Stimulated activated CD8-positive, alpha-beta memory T cell treated with anti-CD3 and anti-CD28 coated beads, Interleukin-12 subunit alpha, Interleukin-12 subunit beta, amount 100 ng/mL, for 24 hours (primary cell): ENCODE measurements around the gene THEM5.

Source experiments
- DNase-seq: peaks from one replicate; pipeline ENCODE4 v3.0.0-alpha.2; 2020; ENCODE audit errors: extremely low read depth

Gene THEM5

GRCh38 chr1:151839457-151840403 is 13.8 kb downstream of the THEM5 start, which contains the start of gene C2CD4D:
TSS of gene C2CD4D (minus strand) at chr1:151839820. CDS start at chr1:151838989, 831 bp downstream.
- DNase-seq, result no peak

DNA sequence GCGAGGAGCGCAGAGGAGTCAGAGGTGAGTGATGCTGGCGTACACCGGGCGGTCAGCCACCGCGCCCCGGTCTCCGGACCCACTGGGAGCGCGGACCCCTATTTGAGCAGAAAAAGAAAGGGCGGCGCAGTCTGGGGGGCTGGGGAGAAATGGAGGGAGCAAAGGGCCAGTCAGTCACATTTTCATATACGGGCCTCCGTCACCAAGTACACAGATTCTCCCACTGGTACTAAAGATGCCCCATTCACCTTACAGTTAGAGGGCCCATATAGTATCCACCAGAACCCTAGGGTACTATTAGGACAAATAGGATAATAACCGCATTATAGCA is 14.5 kb downstream of the THEM5 start:
- no peak for DNase-seq

DNA sequence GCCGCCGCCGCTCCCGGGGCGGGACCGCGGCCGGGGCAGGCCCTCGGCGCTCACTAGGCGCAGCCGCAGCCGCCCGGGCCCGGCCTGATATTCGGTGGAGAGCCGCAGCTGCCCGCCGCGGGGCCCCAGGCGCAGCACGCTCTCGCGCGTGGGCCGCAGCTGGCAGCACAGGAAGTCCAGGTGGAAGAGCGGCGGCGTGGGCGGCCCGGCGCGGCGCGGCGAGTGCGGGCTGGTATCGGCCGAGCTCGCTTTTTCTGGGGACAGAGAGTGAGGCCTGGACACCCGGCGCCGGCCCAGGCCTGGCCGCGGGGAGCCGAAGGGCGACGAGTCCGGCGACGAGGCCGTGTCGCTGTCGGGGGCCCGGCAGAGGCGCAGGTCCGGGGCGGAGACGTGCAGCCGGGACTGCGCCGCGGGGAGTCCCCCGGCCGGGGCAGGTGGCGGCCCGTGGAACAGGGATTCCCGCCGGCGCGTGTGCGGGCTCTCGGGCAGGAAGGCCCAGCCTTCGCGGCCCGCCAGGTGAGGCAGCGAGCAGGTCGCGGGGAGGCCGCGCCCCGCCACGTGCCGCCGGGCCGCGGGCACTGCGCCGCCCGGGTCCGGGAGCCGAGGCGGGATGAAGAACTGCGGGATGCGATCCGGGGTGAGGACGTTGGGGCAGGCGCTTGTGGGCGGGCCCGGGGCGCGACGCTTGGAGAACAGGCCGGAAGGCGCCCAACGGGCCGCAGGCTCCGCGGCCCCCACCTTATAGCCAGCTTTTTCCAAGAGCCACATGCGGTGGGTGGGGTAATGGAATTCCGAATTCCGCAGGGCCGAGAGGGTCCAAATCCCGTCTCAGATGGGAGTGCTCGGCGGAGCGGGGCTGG is 15.1 kb downstream of the THEM5 start:
- no peak for DNase-seq

DNA sequence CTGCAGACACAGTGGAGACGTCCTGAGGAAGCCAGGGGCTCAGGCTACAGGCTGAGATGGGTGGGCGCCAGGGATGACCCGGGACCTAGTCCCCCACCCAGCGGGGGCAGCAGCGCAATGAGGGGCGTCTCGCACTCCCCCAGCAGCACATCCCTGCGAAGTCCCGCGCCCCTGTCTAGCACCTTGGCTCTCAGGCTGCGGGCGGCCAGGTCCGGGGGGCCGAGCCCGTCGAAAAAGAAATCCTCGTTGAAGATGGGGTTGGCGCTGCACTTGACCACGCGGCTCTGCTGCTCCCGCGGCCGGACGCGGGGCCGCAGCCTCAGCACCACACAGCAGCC is 15.7 kb downstream of the THEM5 start:
- DNase-seq, result no peak

DNA sequence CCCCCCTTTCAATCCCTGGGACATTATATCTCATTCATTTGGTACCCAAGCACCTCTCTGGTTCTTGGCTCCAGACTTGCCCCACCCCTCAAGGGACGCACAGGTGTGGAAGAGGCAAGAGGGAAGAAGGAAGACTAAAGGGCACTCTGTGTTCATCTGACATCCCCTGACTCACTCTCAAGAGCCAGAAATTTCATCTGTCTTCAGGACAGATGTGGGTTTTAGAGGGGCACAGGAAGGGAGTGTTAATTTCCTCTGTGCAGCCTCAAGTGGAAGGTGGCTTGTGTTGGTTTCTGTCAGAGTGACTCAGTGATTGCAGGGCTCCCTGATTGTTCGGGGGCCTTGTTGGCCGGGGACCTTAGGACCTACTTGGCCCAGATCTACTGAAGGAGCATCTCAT is 16.3 kb downstream of the THEM5 start:
- DNase-seq, result no peak

DNA sequence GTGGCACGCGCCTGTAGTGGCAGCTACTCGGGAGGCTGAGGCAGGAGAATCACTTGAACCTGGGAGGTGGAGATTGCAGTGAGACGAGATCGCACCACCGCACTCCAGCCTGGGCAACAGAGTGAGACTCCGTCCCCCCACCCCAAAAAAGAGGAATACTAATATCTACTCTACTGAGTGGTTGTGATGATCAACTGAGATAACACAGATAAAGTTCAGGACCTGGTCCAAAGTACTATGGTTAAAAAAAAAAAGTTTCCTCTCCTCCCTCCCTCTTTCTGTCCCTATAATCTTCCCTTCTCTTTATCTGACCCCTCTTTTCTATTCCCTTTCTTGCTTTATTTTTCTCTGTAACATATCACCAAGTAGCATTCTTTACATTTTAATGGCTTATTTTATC is 17.9 kb downstream of the THEM5 start:
- DNase-seq, result no peak

DNA sequence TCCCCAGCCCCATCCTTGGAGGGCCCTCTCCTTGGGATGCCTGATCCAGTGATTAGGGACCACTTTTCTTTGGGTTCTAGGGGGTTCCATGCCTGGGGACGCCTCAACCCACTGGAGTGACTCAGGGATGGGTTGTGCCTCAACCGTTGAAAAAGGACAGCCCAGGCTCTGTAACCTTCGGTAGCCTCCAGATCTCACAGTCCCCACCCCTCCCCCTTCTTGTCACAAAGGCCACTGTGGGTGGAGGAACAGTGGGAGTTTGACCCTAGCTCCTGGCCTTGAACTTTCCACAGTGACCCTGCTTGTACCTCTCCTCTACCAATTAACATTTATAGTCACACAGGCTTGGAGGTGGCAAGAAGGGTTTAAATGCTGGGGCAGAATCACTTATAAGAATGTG is 19.3 kb downstream of the THEM5 start:
- no peak for DNase-seq

- DNase-seq, result no peak
These were observed 20.2 kb downstream of the THEM5 start for GRCh38 chr1:151833172-151833900.

DNA sequence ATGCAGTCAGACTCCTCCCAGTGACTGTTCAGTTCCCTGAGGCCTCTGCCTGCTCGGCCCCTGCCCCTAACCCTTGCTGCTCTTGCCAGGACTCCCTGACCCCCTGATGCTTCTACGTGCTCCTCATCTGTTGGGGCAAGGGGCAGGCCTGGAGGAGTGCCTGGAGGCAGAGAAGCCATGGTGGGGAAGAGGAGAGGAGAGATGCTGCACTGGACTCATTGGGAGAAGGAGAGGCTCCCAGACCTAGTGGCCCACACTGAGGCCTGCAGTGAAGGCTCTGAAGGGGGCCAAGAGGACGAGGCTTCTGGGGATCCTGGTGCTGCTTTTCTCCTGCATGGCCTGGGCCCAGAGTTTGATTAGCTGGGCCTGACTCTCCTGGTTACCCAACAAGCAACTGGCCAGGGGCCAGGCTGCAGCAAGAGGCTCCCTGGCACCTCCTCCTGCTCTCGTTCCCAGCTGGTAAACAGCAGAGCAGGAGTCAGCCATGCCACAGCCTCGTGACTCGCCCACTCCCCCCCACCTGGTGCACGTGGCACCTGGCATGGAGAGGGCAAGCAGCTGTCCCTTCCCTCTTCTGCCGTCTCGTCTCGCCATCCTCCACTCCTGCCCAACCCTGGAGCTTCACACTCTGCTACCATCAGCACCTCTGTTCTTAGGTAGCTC is 21.1 kb downstream of the THEM5 start:
- DNase-seq, result no peak

GRCh38 chr1:151831605-151832004 is 21.9 kb downstream of the THEM5 start, which contains the start of gene RORC:
TSS of gene RORC (minus strand) at chr1:151831802. CDS start at chr1:151831764, 38 bp downstream.
- no peak for DNase-seq

GRCh38 chr1:151831256-151831591 is 22.3 kb downstream of the THEM5 start:
- DNase-seq, result no peak

DNA sequence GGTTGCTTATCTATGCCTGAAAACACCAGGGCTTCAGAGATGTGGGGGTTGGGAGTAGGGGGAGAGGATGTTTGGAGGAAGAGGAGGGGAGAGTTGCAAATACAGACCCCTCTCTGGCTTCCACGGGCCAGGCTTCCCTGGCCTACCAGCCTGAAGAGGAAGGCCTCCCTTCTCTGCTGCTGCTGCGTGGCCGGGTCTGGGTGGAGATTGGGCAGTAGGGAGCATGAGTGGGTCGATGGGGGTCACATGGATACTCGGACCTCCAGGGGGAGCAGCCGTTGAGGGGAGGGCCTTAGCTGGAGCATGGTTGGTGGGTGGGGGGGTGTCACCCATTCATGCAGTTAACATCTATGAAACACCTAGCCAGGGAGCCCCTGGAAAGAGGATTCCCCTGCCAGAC is 23.5 kb downstream of the THEM5 start:
- no peak for DNase-seq

DNA sequence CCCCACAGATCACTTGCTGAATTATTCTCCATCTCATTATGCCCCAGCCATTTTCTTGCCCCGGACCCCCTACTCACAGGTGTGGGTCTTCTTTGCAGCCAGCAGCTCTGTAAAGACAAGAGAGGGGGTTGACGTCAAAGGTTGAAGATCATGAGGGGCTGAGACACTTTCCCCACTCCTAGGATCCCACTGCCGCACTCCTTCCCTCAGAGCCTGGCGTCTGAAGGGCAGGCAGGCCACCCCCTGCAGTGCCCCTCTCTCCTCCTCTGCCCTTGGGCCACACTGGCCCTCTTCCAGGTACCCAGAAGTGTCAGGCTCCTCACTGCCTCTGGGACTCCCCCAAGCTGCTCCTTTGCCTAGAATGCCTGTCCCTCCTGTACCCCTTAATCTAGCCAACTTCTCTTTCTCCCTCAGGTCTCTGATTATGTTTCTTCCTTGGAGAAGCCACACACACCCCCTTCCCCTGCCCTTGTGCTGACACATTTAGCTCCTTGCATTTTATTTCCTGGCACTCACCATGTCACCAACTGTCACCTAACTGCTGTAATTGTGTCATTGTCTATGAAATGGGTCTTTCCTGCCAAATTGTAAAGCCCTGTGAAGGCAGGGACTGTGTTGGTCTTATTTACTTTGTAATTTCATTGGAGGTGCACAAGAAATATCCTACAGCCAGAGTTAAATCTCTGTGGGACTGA is 24.0 kb downstream of the THEM5 start:
- DNase-seq, result no peak

DNA sequence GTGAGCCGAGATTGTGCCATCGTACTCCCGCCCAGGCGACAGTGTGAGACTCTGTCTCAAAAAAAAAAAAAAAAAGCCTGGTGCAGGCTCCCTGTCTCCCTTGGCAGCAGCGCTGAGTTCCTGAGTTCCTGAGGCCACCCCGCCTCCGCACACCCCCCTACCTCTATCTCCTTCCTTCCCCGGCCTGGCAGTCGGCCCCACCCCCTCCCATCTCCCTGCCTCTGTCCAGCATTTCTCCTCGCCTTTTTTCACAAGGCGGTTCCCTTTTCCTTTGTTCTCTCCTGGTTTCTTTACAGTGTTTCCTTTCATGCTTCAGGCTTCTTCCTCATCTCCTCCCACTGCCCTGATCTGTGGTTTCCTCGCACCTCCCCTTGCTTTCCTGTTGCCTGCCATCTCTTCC is 24.6 kb downstream of the THEM5 start:
- no peak for DNase-seq

DNA sequence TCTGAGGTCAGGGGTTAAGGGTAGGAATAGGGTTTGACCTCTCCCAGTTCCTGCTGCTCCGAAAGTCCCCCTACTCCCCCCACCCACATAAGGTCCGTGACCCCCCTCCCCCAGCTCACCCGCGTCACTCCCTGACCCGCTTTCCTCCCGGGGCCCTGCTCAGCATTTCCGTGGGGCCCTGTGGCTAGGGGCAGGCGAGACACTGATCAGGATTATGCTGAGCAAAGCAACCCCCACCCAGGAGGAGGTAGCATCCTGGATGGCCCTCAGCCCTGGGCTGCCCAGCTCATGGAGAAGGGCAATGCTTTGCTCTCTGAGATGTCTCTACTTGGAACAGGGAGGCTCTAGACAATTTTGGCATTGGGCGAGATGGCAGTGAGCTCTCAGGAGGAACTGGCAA is 25.7 kb downstream of the THEM5 start:
- no peak for DNase-seq

- no peak for DNase-seq
These were observed 27.5 kb downstream of the THEM5 start for GRCh38 chr1:151825751-151826660.

GRCh38 chr1:151825204-151825603 is 28.3 kb downstream of the THEM5 start:
- DNase-seq, result no peak

DNA sequence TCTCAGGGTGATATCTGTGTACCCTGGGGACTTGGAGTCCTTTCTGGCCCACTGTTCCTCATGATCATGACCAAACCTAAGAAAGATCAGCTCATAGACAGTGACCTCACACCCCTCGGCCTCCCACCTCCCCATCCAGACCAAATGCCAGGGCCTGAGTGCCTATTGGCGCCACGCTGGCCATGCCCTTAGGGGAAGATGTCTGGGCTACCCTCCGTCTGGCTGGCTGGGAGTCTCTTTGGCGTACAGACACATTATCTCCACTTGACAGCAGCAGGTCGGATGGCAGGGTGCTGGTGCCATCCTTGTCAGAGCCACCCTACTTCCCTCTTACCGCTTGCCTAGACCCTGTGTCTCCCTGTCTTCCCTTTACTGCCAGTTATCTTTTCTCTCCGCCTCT is 30.3 kb downstream of the THEM5 start:
- no peak for DNase-seq

DNA sequence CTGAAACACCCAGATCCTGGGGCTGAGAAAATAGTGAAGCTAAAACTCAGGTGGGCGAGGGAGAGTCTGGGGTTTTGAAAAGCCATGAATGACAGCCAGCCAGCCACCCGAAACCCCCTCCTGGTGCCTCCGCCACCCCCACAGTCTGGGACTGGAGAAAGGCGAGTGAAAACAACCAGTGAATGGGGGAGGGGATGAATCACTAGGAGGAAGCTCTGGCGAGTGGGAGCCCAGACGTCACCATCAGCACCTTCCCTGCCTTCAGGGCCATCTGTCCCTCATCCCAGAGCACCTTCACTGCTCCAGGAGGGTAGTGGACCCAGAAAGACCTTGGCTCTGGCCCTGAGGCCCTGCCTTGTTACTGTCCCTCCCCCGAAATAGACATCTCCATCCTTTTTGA is 31.1 kb downstream of the THEM5 start:
- no peak for DNase-seq

- no peak for DNase-seq
These were observed 32.6 kb downstream of the THEM5 start for GRCh38 chr1:151820940-151821339.
